A673 (cell line): ENCODE data around the gene MICAL3. TPM values are rescaled to one million over a fixed set of nuclear protein-coding genes. Genes with fewer than 3 reads are reported as not detected.

ENCODE experiments used
- BruUV-seq: library from RNA; stranded (reverse); fragments of 400-500 nt; replicated peaks from 2 replicates; lab custom pipeline; 2021; lab: Mats Ljungman, UMichigan
- CTCF ChIA-PET: fragments of 300-600 bp; sonication (Branson Sonifier 250); formaldehyde crosslinking; loops from one replicate; lab custom pipeline; 2022; ENCODE audit warnings: antibody characterized with exemption; lab: Charles Lee
- POLR2A ChIA-PET: fragments of 300-600 bp; sonication (Branson Sonifier 250); formaldehyde crosslinking; loops from one replicate; lab custom pipeline; 2022; ENCODE audit warnings: antibody characterized with exemption; ENCODE audit not compliant: low non-redundant PET; lab: Charles Lee
- DNase-seq: peaks from one replicate; pipeline ENCODE4 v3.0.0-alpha.2; 2015; ENCODE audit warnings: low spot score
- H3K27ac ChIP-seq: fragments of 200-600 bp; sonication (generic); 2 replicates; pipeline ENCODE4 v1.5.1; 2016; ENCODE audit warnings: mixed run types, low read depth, mild to moderate bottlenecking, mixed read lengths, antibody characterized with exemption, low read length; ENCODE audit not compliant: poor library complexity, severe bottlenecking
- H3K27me3 ChIP-seq: fragments of 200-600 bp; sonication (generic); replicated peaks from 2 replicates; pipeline ENCODE4 v1.6.1; 2017; ENCODE audit warnings: mixed run types, low read depth, mild to moderate bottlenecking, mixed read lengths, antibody characterized with exemption, low read length; ENCODE audit not compliant: insufficient read depth, poor library complexity
- H3K36me3 ChIP-seq: fragments of 200-600 bp; sonication (generic); 2 replicates; pipeline ENCODE4 v1.6.1; 2016; ENCODE audit warnings: mixed run types, mild to moderate bottlenecking, mixed read lengths, antibody characterized with exemption, low read length; ENCODE audit not compliant: insufficient read depth, poor library complexity, severe bottlenecking
- H3K4me1 ChIP-seq: fragments of 200-600 bp; sonication (generic); 2 replicates; pipeline ENCODE4 v1.6.1; 2017; ENCODE audit warnings: mixed run types, mild to moderate bottlenecking, mixed read lengths, antibody characterized with exemption, low read length; ENCODE audit not compliant: insufficient read depth, poor library complexity, severe bottlenecking
- H3K4me3 ChIP-seq: fragments of 200-600 bp; sonication (generic); 2 replicates; pipeline ENCODE4 v1.5.1; 2016; ENCODE audit warnings: low read depth, mixed run types, mild to moderate bottlenecking, mixed read lengths, low read length; ENCODE audit not compliant: poor library complexity, severe bottlenecking
- H3K9me3 ChIP-seq: fragments of 200-600 bp; sonication (generic); 2 replicates; pipeline ENCODE4 v1.6.1; 2016; ENCODE audit warnings: mixed run types, low read depth, mild to moderate bottlenecking, mixed read lengths, antibody characterized with exemption, low read length; ENCODE audit not compliant: poor library complexity, severe bottlenecking
- CTCF ChIP-seq: fragments of 300-800, 200-600 bp; sonication (generic); conservative IDR thresholded peaks from 2 replicates; pipeline ENCODE4 v1.5.1; 2017; ENCODE audit warnings: low read depth, mild to moderate bottlenecking, antibody characterized with exemption, low read length, moderate library complexity, mixed read lengths
- EZH2 ChIP-seq: fragments of 200-600 bp; sonication (generic); IDR thresholded peaks from 2 replicates; pipeline ENCODE4 v1.6.1; 2017; ENCODE audit warnings: borderline replicate concordance, low read depth, mild to moderate bottlenecking, mixed read lengths, antibody characterized with exemption, low read length; ENCODE audit not compliant: poor library complexity, severe bottlenecking
- intact Hi-C: fragments of 100-400 bp; cut with micrococcal nuclease; formaldehyde crosslinking; loops from one replicate; pipeline ENCODE4 v1.10.0; 2022; ENCODE audit not compliant: unreplicated experiment
- total RNA-seq: library from RNA; stranded (reverse); gene quantifications from 2 replicates; pipeline ENCODE4 v1.2.3, GENCODE V29; 2021

The MICAL3 gene
- total RNA-seq, 1 experiment from 2014 or later: 63.6 TPM

GRCh38 chr22:17751596-17751995, 272.8 kb downstream of the MICAL3 start:
- Histone ChIP-seq H3K4me3 (no peak overlapping the region), H3K9me3 (no peaks in the 10 kb centered on the region), H3K27me3 (no peaks in the 10 kb centered on the region), H3K27ac (no peak overlapping the region), H3K36me3 (no peaks in the 10 kb centered on the region), H3K4me1 (no peaks in the 10 kb centered on the region)
- BruUV-seq: no TSS peak
- POLR2A ChIA-PET: no interaction called here
- CTCF ChIA-PET: no interaction called here
- no peak for DNase-seq
- intact Hi-C loops: no loop called here
- TF ChIP-seq EZH2 (no peak), CTCF (no peak)

- ChIA-PET POLR2A (no interaction called here), CTCF (interaction anchor here (1.1 kb wide), 1 partner anchor 8 kb away, joined by 3 read pairs; no protein-coding TSS in a partner anchor)
- TF ChIP-seq EZH2 (no peak), CTCF (no peak)
- no TSS peak for BruUV-seq
- Histone ChIP-seq H3K27me3 (no peaks in the 10 kb centered on the region), H3K4me1 (no peaks in the 10 kb centered on the region), H3K4me3 (no peak overlapping the region), H3K27ac (no peak overlapping the region), H3K36me3 (no peaks in the 10 kb centered on the region), H3K9me3 (no peaks in the 10 kb centered on the region)
- intact Hi-C loops: no loop called here
- DNase-seq: no peak
These were observed 274.6 kb downstream of the MICAL3 start for GRCh38 chr22:17749605-17750395.

GRCh38 chr22:17748555-17749353, 275.6 kb downstream of the MICAL3 start:
- DNase-seq: no peak
- ChIA-PET POLR2A (no interaction called here), CTCF (no interaction called here)
- intact Hi-C loops: no loop called here
- Histone ChIP-seq H3K4me3 (no peak overlapping the region), H3K27me3 (no peaks in the 10 kb centered on the region), H3K4me1 (no peaks in the 10 kb centered on the region), H3K27ac (no peak overlapping the region), H3K36me3 (no peaks in the 10 kb centered on the region), H3K9me3 (no peaks in the 10 kb centered on the region)
- BruUV-seq: no TSS peak
- no peak for TF ChIP-seq CTCF
- TF ChIP-seq EZH2: no peak
